K562 (cell line): ENCODE measurements around the gene SNX19. TPM values are rescaled to one million over a fixed set of nuclear protein-coding genes. Genes with fewer than 3 reads are reported as not detected.

Experiments
- CREB1 ChIP-seq, 2 experiments: sonication (generic) in 1 of 2; formaldehyde crosslinking in 1 of 2; IDR thresholded peaks; 2 replicates each; pipeline versions ENCODE4 v1.6.1 to v1.8.0; 2012 to 2022; ENCODE audit warnings: inconsistent platforms in 1 of 2, mild to moderate bottlenecking in 1 of 2, missing genetic modification reagents in 1 of 2, moderate library complexity in 1 of 2
- CTCF ChIP-seq, 3 experiments: IDR thresholded peaks in 2 of 3; conservative IDR thresholded peaks in 1 of 3; 2 replicates each; pipeline ENCODE4 v1.5.1; 2011 to 2012; ENCODE audit warnings: low read length in 3 of 3, mild to moderate bottlenecking in 3 of 3, control low read depth in 2 of 3, improper control_type of control experiment in 1 of 3, inconsistent platforms in 1 of 3, low read depth in 1 of 3, mixed read lengths in 1 of 3, moderate library complexity in 1 of 3; ENCODE audit not compliant: insufficient read depth in 2 of 3
- FOSL1 ChIP-seq: fragments of 200-800 bp; sonication (Bioruptor generic); conservative IDR thresholded peaks from 2 replicates; pipeline ENCODE4 v1.6.1; 2016; ENCODE audit warnings: missing genetic modification characterization, missing compliant biosample characterization
- FOXJ2 ChIP-seq: fragments of 200-800 bp; sonication (Bioruptor generic); IDR thresholded peaks from 2 replicates; pipeline ENCODE4 v1.6.1; 2016; ENCODE audit warnings: missing genetic modification characterization, missing compliant biosample characterization
- JUN ChIP-seq, 2 experiments: sonication (generic) in 1 of 2; formaldehyde crosslinking in 1 of 2; IDR thresholded peaks; 2 replicates each; pipeline versions ENCODE4 v1.6.1 to v1.8.0; 2012 to 2022; ENCODE audit warnings: borderline replicate concordance in 2 of 2, mild to moderate bottlenecking in 2 of 2, improper control_type of control experiment in 1 of 2, low read depth in 1 of 2, low read length in 1 of 2, missing genetic modification reagents in 1 of 2
- KDM4B ChIP-seq, 2 experiments: fragments of 450-650 bp in 1 of 2; sonication (generic) in 1 of 2; IDR thresholded peaks; 2 replicates each; pipeline ENCODE4 v1.6.1; 2016 to 2017; ENCODE audit warnings: borderline replicate concordance in 2 of 2, antibody characterized with exemption in 1 of 2, low read depth in 1 of 2, mild to moderate bottlenecking in 1 of 2
- KLF16 ChIP-seq: IDR thresholded peaks from 2 replicates; pipeline ENCODE4 v1.6.1; 2016; ENCODE audit warnings: antibody characterized with exemption
- NCOA4 ChIP-seq: fragments of 450-650 bp; IDR thresholded peaks from 2 replicates; pipeline ENCODE4 v1.6.1; 2018; ENCODE audit warnings: mild to moderate bottlenecking; ENCODE audit not compliant: partially characterized antibody
- POLR2A ChIP-seq: fragments of 450-650 bp; conservative IDR thresholded peaks from 2 replicates; pipeline ENCODE4 v1.6.1; 2016
- POLR2B ChIP-seq: fragments of 450-650 bp; IDR thresholded peaks from 2 replicates; pipeline ENCODE4 v1.6.1; 2018; ENCODE audit warnings: low read depth; ENCODE audit not compliant: partially characterized antibody
- POLR2H ChIP-seq: IDR thresholded peaks from 2 replicates; pipeline ENCODE4 v1.6.1; 2016; ENCODE audit warnings: missing genetic modification characterization, low read depth, mild to moderate bottlenecking, control low read depth, missing compliant biosample characterization, moderate library complexity
- RBBP5 ChIP-seq: fragments of 200-600 bp; sonication (generic); IDR thresholded peaks from 2 replicates; pipeline ENCODE4 v1.6.1; 2012; ENCODE audit warnings: borderline replicate concordance, mild to moderate bottlenecking, low read length, control low read depth, inconsistent platforms; ENCODE audit not compliant: insufficient read depth, poor library complexity, severe bottlenecking
- SAP30 ChIP-seq: fragments of 200-600 bp; sonication (generic); IDR thresholded peaks from 2 replicates; pipeline ENCODE4 v1.6.1; 2012; ENCODE audit warnings: borderline replicate concordance, low read depth, mild to moderate bottlenecking, moderate library complexity, low read length, control low read depth, inconsistent platforms; ENCODE audit not compliant: insufficient read depth, poor library complexity, severe bottlenecking
- TGIF2 ChIP-seq: sonication (generic); formaldehyde crosslinking; IDR thresholded peaks from 2 replicates; pipeline ENCODE4 v1.8.1; 2022; ENCODE audit warnings: mild to moderate bottlenecking, missing genetic modification reagents, moderate library complexity
- ZBTB7A ChIP-seq: IDR thresholded peaks from 2 replicates; pipeline ENCODE4 v1.6.1; 2011; ENCODE audit warnings: low read depth, mild to moderate bottlenecking, low read length, moderate library complexity, borderline replicate concordance; ENCODE audit not compliant: control insufficient read depth
- ZNF280A ChIP-seq: fragments of 450-650 bp; IDR thresholded peaks from 2 replicates; pipeline ENCODE4 v1.6.1; 2018; ENCODE audit warnings: mild to moderate bottlenecking, low read depth; ENCODE audit not compliant: partially characterized antibody
- ZNF311 ChIP-seq: fragments of 250-450 bp; sonication (Bioruptor Pico); IDR thresholded peaks from 2 replicates; pipeline ENCODE4 v1.4.0; 2020; ENCODE audit warnings: mild to moderate bottlenecking, moderate library complexity
- ZNF384 ChIP-seq: IDR thresholded peaks from 2 replicates; pipeline ENCODE4 v1.6.1; 2012; ENCODE audit warnings: low read depth, low read length, improper control_type of control experiment
- ZNF431 ChIP-seq: sonication (generic); formaldehyde crosslinking; IDR thresholded peaks from 2 replicates; pipeline ENCODE4 v1.8.0; 2022; ENCODE audit warnings: mild to moderate bottlenecking, missing genetic modification reagents
- ZNF57 ChIP-seq: fragments of 450-650 bp; formaldehyde crosslinking; IDR thresholded peaks from 2 replicates; pipeline ENCODE4 v1.4.0; 2020; ENCODE audit warnings: mild to moderate bottlenecking, moderate library complexity
- ZNF655 ChIP-seq: fragments of 250-450 bp; sonication (Bioruptor Pico); IDR thresholded peaks from 2 replicates; pipeline ENCODE4 v1.5.0; 2021
- polyA plus RNA-seq, 8 experiments: library from polyadenylated mRNA; depleted of rRNA in 4 of 8; stranded (reverse) in 5 of 8; unstranded in 3 of 8; fragments of >200 nt; fragmentation: Nextera tagmentation in 2 of 8; fragmentation: Illumina TruSeq in 1 of 8; extraction: Ambion mirVana in 2 of 8; extraction: Trizol in 1 of 8; gene quantifications; 2 replicates each; pipeline versions ENCODE4 v1.2.1 to v1.2.3, GENCODE V29; 2011 to 2014; ENCODE audit warnings: inconsistent platforms in 1 of 8, missing spikeins in 1 of 8
- total RNA-seq, 7 experiments: library from RNA; depleted of rRNA in 6 of 7; stranded (reverse); fragments of >200 nt in 6 of 7; fragmentation: Illumina TruSeq in 2 of 7; extraction: Trizol in 2 of 7; gene quantifications; 2 replicates each; pipeline versions ENCODE4 v1.2.1 to v1.2.3, GENCODE V29; 2011 to 2021; ENCODE audit warnings: low replicate concordance in 1 of 7

The SNX19 gene
- total and polyA plus RNA-seq, 9 of the 15 experiments (the other 6 are each of a cell fraction or from before 2014, with no cell fraction given): 2.2 to 31.3 (median 19.6) TPM

- peak; percentile 38; the same call in 1 of the 2 replicates for TF ChIP-seq JUN (IDR thresholded peaks at IDR 0.05; ENCODE audit: borderline replicate concordance, low read depth, low read length)
- TF ChIP-seq JUN (CRISPR knock-in tag; IDR thresholded peaks at IDR 0.05; ENCODE audit: borderline replicate concordance): no peak
- no peak for TF ChIP-seq ZNF57 (CRISPR knock-in tag)
- no peak for TF ChIP-seq NCOA4
- peak; percentile 82 for TF ChIP-seq POLR2B
- TF ChIP-seq KLF16: 0 out of 2 replicates have a peak, but pooled peaks have one; percentile 33
- 0 out of 2 replicates have a peak, but pooled peaks have one; percentile 7 for TF ChIP-seq ZNF384
- 0 out of 2 replicates have a peak, but pooled peaks have one; percentile 37 for TF ChIP-seq POLR2H (tag)
- TF ChIP-seq SAP30: peak; percentile 88
- peak; percentile 94 for TF ChIP-seq RBBP5
- no peak for TF ChIP-seq ZBTB7A
- peak in 1 of 2 experiments; percentile 49; a peak in 1 of 4 replicates for TF ChIP-seq KDM4B (IDR thresholded peaks at IDR 0.05; ENCODE audit: borderline replicate concordance in 2 of 2, low read depth in 1 of 2)
- TF ChIP-seq ZNF655 (CRISPR knock-in tag): no peak
- peak; percentile 69 for TF ChIP-seq FOXJ2 (tag)
- TF ChIP-seq CREB1 (IDR thresholded peaks at IDR 0.05): peak; percentile 86
- peak; percentile 87 for TF ChIP-seq CREB1 (CRISPR knock-in tag; IDR thresholded peaks at IDR 0.05)
- TF ChIP-seq TGIF2 (CRISPR knock-in tag): 0 out of 2 replicates have a peak, but pooled peaks have one; percentile 76
- peak; percentile 89 to 91 (median 90) for TF ChIP-seq CTCF (IDR thresholded peaks at IDR 0.05 in 2 of 3, conservative IDR thresholded peaks at IDR 0.05 in 1 of 3; ENCODE audit: insufficient read depth in 2 of 3, low read depth in 1 of 3, low read length in 3 of 3)
- peak; percentile 27; the same call in 1 of the 2 replicates for TF ChIP-seq FOSL1
- peak; percentile 91 for TF ChIP-seq POLR2A
- TF ChIP-seq ZNF431 (CRISPR knock-in tag): peak; percentile 36; the same call in 1 of the 2 replicates
- TF ChIP-seq ZNF311 (CRISPR knock-in tag): no peak
- TF ChIP-seq ZNF280A: no peak
Observed at GRCh38 chr11:130916238-130916855, at the start of gene SNX19 (continued).
